Stomach smooth muscle (tissue), 2 donors: ENCODE data around the gene CD79B.
"Not testable (repeated sequence)": the region's sequence is repeated elsewhere in the genome, so short reads cannot be mapped to it uniquely, and the experiment has no call there.

Experiments used
- H3K27ac ChIP-seq: one replicate; pipeline ENCODE4 v1.7.0; 2013; ENCODE audit warnings: mild to moderate bottlenecking, low read length, inconsistent platforms
- H3K27me3 ChIP-seq, 2 donors: one replicate each; pipeline ENCODE4 v1.7.0; 2013; ENCODE audit warnings: low read length in 2 of 2; ENCODE audit not compliant: insufficient read depth in 2 of 2, control insufficient read depth in 1 of 2
- H3K36me3 ChIP-seq, 2 donors: one replicate each; pipeline ENCODE4 v1.7.0; 2013; ENCODE audit warnings: low read length in 2 of 2; ENCODE audit not compliant: control insufficient read depth in 2 of 2, insufficient read depth in 2 of 2
- H3K4me1 ChIP-seq: one replicate; pipeline ENCODE4 v1.7.0; 2013; ENCODE audit warnings: low read length; ENCODE audit not compliant: control insufficient read depth, insufficient read depth
- H3K4me3 ChIP-seq, 2 donors: one replicate each; pipeline ENCODE4 v1.7.0; 2013; ENCODE audit warnings: low read length in 2 of 2
- H3K9ac ChIP-seq, 2 donors: one replicate each; pipeline ENCODE4 v1.7.0; 2013; ENCODE audit warnings: low read length in 2 of 2, mild to moderate bottlenecking in 1 of 2
- H3K9me3 ChIP-seq, 2 donors: one replicate each; pipeline ENCODE4 v1.7.0; 2013; ENCODE audit warnings: low read length in 2 of 2; ENCODE audit not compliant: control insufficient read depth in 2 of 2
- donor health status: healthy.
- donor health status: Pancreatic carcinoma.

Gene CD79B

DNA sequence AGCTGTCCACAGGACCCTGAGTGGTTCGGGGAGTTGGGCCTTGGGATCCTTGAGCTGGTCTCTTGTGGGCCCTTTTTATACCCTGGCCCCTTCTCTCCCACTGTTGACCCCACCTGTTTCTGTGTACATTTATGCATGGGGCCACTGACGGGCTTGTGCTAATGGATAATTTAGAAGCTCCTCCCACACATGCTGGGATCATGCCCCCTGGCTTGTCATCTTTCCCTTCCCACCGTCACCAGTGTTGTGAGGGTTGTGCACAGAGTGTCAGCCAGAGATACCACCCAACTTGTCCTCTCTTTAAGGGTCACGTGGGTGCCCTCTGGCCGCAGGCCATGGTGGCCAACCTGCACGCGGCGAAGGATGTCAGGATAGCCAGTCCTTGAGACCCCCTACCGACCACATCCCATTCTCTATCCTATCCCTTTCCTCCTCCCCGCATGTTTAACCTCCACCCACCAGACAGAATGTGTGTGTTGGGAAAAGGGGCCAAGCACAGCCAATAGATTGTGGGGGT is 13.3 kb downstream of the CD79B start, which contains the start of gene GH1:
Gene GH1 (minus strand): TSS at position 51 of the 517 bp plus-strand sequence. CDS start 63 bp downstream, outside the sequence.
- H3K4me1 ChIP-seq, H3K36me3 ChIP-seq, H3K9me3 ChIP-seq, H3K27me3 ChIP-seq, H3K27ac ChIP-seq, H3K4me3 ChIP-seq, H3K9ac ChIP-seq: not testable (repeated sequence)

DNA sequence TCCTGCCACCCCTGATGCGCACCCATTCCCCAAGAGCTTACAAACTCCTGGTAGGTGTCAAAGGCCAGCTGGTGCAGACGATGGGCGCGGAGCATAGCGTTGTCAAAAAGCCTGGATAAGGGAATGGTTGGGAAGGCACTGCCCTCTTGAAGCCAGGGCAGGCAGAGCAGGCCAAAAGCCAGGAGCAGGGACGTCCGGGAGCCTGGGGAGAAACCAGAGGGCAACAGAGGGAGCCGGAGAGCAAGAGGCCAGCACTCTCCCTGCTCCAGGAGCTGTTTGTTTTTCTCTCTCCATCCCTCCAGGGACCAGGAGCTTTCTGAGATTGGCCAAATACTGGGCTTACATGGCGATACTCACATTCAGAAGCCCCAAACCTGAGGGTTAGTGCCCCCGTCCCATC is 13.8 kb downstream of the CD79B start:
- Histone ChIP-seq H3K27ac (no peak overlapping the region), H3K4me1 (no peaks in the 10 kb centered on the region), H3K27me3 (peaks cover 2 to 3% of the 10 kb centered on the region in 2 donors), H3K36me3 (no peaks in the 10 kb centered on the region), H3K4me3 (no peak overlapping the region), H3K9ac (no peak overlapping the region), H3K9me3 (no peaks in the 10 kb centered on the region)

DNA sequence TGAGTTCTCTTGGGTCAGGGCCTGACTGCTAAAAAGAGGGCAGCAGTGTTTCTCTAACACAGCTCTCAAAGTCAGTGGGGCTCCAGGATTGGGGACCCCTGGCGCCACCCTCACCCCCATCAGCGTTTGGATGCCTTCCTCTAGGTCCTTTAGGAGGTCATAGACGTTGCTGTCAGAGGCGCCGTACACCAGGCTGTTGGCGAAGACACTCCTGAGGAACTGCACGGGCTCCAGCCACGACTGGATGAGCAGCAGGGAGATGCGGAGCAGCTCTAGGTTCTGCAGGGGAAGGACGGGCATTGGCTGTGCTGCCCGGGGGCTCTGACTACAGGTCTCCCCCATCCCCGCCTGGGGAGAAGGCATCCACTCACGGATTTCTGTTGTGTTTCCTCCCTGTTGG is 14.5 kb downstream of the CD79B start:
- Histone ChIP-seq H3K9ac (no peak overlapping the region), H3K27ac (no peak overlapping the region), H3K4me1 (no peaks in the 10 kb centered on the region), H3K9me3 (no peaks in the 10 kb centered on the region), H3K36me3 (no peaks in the 10 kb centered on the region), H3K4me3 (no peak overlapping the region), H3K27me3 (peaks cover 2 to 3% of the 10 kb centered on the region in 2 donors)

DNA sequence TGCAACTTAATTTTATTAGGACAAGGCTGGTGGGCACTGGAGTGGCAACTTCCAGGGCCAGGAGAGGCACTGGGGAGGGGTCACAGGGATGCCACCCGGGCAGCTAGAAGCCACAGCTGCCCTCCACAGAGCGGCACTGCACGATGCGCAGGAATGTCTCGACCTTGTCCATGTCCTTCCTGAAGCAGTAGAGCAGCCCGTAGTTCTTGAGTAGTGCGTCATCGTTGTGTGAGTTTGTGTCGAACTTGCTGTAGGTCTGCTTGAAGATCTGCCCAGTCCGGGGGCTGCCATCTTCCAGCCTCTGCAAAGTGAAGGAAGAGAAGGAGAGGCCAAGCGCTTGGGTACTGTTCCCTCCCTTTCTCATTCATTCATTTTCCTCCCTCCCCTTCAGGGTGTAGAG is 14.9 kb downstream of the CD79B start:
- not testable (repeated sequence) for H3K27me3 ChIP-seq

GRCh38 chr17:63916566-63917185 is 15.5 kb downstream of the CD79B start:
- no peak overlapping the region for H3K27ac ChIP-seq
- no peaks in the 10 kb centered on the region for H3K36me3 ChIP-seq
- no peaks in the 10 kb centered on the region for H3K9me3 ChIP-seq
- no peaks in the 10 kb centered on the region for H3K4me1 ChIP-seq
- peaks cover 2 to 3% of the 10 kb centered on the region in 2 donors for H3K27me3 ChIP-seq
- peak overlapping the region in 1 of 2 donors; percentile 55 for H3K9ac ChIP-seq
- H3K4me3 ChIP-seq = no peak overlapping the region

More for the DNA sequence above, 14.9 kb downstream of the CD79B start:
- H3K27ac ChIP-seq, H3K4me1 ChIP-seq, H3K9me3 ChIP-seq, H3K4me3 ChIP-seq, H3K9ac ChIP-seq, H3K36me3 ChIP-seq: not testable (repeated sequence)

DNA sequence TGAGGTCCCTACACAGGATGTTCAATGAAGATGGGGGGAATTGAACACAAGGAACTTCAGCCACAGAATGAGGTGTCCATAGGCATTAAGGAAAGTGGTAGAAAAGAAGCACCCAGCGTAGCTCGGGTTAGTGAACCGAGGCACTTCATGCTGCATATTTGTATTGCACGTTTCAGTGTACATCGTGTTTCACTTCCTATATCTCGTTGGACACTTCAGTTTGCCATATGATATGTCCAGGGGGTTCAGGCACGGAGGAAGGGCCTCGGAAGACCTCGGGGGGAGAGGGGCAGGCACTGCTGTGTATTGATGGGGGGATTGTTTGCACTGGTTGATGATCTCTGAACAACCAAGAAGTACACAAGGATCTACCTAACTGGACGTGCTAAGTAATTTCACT is 16.4 kb downstream of the CD79B start:
- H3K4me3 ChIP-seq, H3K9ac ChIP-seq, H3K27ac ChIP-seq, H3K36me3 ChIP-seq, H3K9me3 ChIP-seq, H3K4me1 ChIP-seq, H3K27me3 ChIP-seq: not testable (repeated sequence)

DNA sequence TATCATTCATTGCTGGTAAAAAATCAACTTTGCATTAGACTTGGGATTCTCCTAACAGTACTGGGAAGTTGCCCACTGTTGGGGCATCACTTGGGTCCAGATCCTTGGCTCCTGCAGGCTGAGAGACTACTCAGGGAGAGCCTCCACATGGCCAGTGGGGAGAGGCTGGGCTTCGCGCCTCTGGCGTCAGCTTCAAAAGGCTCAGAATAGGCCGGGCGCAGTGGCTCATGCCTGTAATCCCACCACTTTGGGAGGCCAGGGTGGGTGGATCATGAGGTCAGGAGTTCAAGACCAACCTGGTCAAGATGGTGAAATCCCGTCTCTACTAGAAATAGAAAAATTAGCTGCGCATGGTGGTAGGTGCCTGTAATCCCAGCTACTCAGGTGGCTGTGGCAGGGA is 17.7 kb downstream of the CD79B start:
- Histone ChIP-seq H3K36me3 (no peaks in the 10 kb centered on the region), H3K9ac (no peak overlapping the region), H3K4me1 (no peaks in the 10 kb centered on the region), H3K27me3 (peaks cover 6 to 7% of the 10 kb centered on the region in 2 donors), H3K4me3 (no peak overlapping the region), H3K27ac (no peak overlapping the region), H3K9me3 (no peaks in the 10 kb centered on the region)

DNA sequence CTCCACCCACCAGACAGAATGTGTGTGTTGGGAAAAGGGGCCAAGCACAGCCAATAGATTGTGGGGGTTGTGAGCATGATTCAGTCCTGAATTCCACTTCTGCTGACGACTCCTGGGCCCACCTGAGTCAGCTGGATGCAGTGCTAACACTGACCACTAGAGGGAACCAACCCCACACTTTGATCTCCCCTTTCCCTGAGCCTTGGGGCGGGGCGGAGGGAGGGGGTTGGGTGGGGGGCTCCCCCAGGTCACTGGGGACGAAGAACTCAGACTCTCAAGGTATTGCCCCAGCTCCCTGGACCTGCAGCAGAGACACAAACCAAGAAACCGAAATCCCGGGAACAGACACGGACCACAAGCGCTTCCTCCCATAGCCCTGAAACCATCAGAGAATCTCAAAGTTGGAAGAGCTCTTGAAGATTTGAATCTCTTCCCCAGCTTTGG is 20.5 kb downstream of the CD79B start:
- no peaks in the 10 kb centered on the region for H3K36me3 ChIP-seq
- no peaks in the 10 kb centered on the region for H3K9me3 ChIP-seq
- no peak overlapping the region for H3K4me3 ChIP-seq
- H3K9ac ChIP-seq = no peak overlapping the region
- H3K27me3 ChIP-seq = peaks cover 4% of the 10 kb centered on the region in 2 donors
- no peak overlapping the region for H3K27ac ChIP-seq
- H3K4me1 ChIP-seq = no peaks in the 10 kb centered on the region

GRCh38 chr17:63911041-63911635 is 21.0 kb downstream of the CD79B start, which contains the start of gene CSHL1:
Gene CSHL1, minus strand, starts transcription at chr17:63911258. Its CDS starts 62 bp downstream, at chr17:63911196.
- H3K4me3 ChIP-seq = no peak within 1 kb of the TSS
- no peaks in the 10 kb centered on the region for H3K4me1 ChIP-seq
- H3K9ac ChIP-seq = no peak within 1 kb of the TSS
- H3K27ac ChIP-seq = no peak within 1 kb of the TSS
- H3K27me3 ChIP-seq = peaks cover 4% of the 10 kb centered on the region in 2 donors
- no peaks in the 10 kb centered on the region for H3K36me3 ChIP-seq
- H3K9me3 ChIP-seq = no peaks in the 10 kb centered on the region

DNA sequence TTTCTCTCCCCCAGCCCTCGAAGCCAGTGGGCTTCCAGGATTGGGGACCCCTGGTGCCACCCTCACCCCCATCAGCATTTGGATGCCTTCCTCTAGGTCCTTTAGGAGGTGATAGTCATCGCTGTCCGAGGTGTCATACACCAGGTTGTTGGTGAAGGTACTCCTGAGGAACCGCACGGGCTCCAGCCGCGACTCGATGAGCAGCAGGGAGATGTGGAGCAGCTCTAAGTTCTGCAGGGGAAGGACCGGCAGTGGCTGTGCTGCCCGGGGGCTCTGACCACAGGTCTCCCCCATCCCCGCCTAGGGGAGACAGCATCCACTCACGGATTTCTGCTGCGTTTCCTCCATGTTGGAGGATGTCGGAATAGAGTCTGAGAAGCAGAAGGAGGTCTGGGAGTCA is 22.0 kb downstream of the CD79B start:
- H3K36me3 ChIP-seq = no peaks in the 10 kb centered on the region
- H3K9ac ChIP-seq = no peak overlapping the region
- no peak overlapping the region for H3K27ac ChIP-seq
- H3K27me3 ChIP-seq = peaks cover 4% of the 10 kb centered on the region in 2 donors
- H3K4me1 ChIP-seq = no peaks in the 10 kb centered on the region
- H3K4me3 ChIP-seq = no peak overlapping the region
- H3K9me3 ChIP-seq = no peaks in the 10 kb centered on the region

GRCh38 chr17:63909586-63909985 is 22.5 kb downstream of the CD79B start:
- not testable (repeated sequence) for H3K4me3 ChIP-seq, H3K9me3 ChIP-seq

More at GRCh38 chr17:63909586-63909985, 22.5 kb downstream of the CD79B start:
- H3K27ac ChIP-seq, H3K27me3 ChIP-seq, H3K36me3 ChIP-seq, H3K9ac ChIP-seq, H3K4me1 ChIP-seq: not testable (repeated sequence)
